BE2C (cell line): ENCODE data around the gene AAGAB.

Experiments
- DNase-seq: peaks from one replicate; pipeline ENCODE4 v3.0.0-alpha.2; 2020
- H3K27me3 ChIP-seq: fragments of 250-450 bp; sonication (Bioruptor Pico); 2 replicates; pipeline ENCODE4 v1.5.1; 2020; ENCODE audit warnings: mild to moderate bottlenecking
- H3K36me3 ChIP-seq: fragments of 250-450 bp; sonication (Bioruptor Pico); 2 replicates; pipeline ENCODE4 v1.5.1; 2020; ENCODE audit warnings: mild to moderate bottlenecking
- H3K4me1 ChIP-seq: fragments of 250-450 bp; sonication (Bioruptor Pico); 2 replicates; pipeline ENCODE4 v1.5.1; 2020
- H3K4me3 ChIP-seq: 2 replicates; pipeline ENCODE4 v1.5.1; 2011; ENCODE audit warnings: low read depth, low read length
- H3K9me3 ChIP-seq: fragments of 250-450 bp; sonication (Bioruptor Pico); 2 replicates; pipeline ENCODE4 v1.5.1; 2020
- TF ChIP-seq, protein P1 (sequence below): IDR thresholded peaks from 2 replicates; pipeline ENCODE4 v1.5.1; 2012; ENCODE audit warnings: mild to moderate bottlenecking, low read depth, low read length

The AAGAB gene

DNA sequence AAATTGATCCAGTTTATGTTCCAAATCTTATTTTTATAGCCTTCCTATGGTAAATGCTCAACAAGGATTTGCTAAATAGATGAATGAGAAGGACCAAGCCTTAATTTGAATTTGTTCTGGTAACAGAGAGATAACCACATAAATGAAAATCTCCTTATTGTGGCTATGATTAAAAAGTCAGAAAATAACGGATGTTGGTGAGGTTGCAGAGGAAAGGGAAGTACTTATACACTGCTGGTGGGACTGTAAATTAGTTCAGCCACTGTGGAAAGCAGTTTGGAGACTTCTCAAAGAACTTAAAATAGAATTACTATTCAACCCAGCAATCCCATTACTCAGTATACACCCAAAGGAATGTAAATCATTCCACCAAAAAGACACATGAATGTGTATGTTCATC, 26.2 kb downstream of the AAGAB start:
- no peaks in the 10 kb centered on the region for H3K27me3 ChIP-seq
- no peaks in the 10 kb centered on the region for H3K4me1 ChIP-seq
- no peaks in the 10 kb centered on the region for H3K9me3 ChIP-seq
- TF ChIP-seq, protein P1, sequence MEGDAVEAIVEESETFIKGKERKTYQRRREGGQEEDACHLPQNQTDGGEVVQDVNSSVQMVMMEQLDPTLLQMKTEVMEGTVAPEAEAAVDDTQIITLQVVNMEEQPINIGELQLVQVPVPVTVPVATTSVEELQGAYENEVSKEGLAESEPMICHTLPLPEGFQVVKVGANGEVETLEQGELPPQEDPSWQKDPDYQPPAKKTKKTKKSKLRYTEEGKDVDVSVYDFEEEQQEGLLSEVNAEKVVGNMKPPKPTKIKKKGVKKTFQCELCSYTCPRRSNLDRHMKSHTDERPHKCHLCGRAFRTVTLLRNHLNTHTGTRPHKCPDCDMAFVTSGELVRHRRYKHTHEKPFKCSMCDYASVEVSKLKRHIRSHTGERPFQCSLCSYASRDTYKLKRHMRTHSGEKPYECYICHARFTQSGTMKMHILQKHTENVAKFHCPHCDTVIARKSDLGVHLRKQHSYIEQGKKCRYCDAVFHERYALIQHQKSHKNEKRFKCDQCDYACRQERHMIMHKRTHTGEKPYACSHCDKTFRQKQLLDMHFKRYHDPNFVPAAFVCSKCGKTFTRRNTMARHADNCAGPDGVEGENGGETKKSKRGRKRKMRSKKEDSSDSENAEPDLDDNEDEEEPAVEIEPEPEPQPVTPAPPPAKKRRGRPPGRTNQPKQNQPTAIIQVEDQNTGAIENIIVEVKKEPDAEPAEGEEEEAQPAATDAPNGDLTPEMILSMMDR: no peak
- H3K36me3 ChIP-seq: peaks cover 15% of the 10 kb centered on the region
- no peak for DNase-seq
- no peak overlapping the region for H3K4me3 ChIP-seq

DNA sequence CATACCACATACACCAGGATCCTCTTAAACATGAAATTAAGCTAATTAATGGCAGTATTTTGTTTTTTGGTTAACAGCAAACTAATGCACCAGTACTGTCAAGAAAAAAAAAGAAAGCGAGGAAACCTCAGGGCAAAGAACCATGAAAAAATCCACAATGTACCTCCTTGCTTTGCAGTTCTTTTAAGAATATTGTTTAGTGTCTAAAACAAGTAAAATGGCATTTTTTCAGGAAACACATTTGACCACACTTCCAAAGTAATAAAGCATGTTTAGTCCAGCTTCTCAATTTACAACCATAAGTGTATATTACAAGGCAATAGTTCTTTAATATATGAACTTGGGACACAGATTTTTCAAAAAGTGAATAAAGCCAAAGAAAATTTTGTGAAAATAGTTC, 26.6 kb downstream of the AAGAB start:
- H3K36me3 ChIP-seq: peaks cover 14% of the 10 kb centered on the region
- TF ChIP-seq, protein P1: no peak
- DNase-seq: no peak
- no peak overlapping the region for H3K4me3 ChIP-seq
- no peaks in the 10 kb centered on the region for H3K4me1 ChIP-seq
- no peaks in the 10 kb centered on the region for H3K27me3 ChIP-seq
- H3K9me3 ChIP-seq: no peaks in the 10 kb centered on the region

DNA sequence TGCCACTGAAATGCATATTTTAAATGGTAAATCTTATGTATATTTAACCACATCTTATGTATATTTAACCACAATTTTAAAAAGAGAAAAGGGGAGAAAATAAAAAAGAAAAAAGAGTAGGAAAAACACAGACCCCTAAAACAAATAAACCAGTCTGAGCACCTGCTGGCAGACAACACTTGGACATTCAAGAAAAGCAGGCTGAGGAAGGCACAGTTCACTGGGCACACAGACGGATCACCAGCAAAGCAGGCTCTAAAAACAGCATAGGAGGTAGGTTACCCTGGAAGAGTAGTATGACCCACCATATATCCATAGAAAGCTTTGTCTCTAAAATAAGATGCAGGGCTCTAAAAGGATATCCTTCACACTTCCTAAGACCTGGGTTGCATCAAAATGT, 27.0 kb downstream of the AAGAB start:
- Histone ChIP-seq H3K9me3 (no peaks in the 10 kb centered on the region), H3K4me1 (no peaks in the 10 kb centered on the region), H3K36me3 (peaks cover 11% of the 10 kb centered on the region), H3K4me3 (no peak overlapping the region), H3K27me3 (no peaks in the 10 kb centered on the region)
- TF ChIP-seq, protein P1: no peak
- DNase-seq: no peak

DNA sequence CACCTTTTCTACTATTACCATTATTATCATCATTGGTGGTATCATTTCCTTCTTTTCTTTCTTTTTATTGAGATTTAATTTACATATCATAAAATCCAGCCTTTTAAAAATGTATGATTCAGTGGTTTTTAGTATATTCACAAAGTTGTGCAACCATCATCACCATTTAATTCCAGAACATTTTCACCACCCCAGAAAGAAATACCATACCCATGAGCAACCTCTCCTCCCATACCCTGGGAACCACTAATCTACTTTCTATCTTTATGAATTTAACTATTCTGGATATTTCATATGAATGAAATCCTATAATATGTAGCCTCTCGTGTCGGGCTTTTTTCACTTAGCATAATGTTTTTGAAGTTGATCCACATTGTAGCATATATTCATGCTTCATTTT, 29.1 kb downstream of the AAGAB start:
- no peaks in the 10 kb centered on the region for H3K9me3 ChIP-seq
- no peak overlapping the region for H3K4me3 ChIP-seq
- H3K4me1 ChIP-seq: no peaks in the 10 kb centered on the region
- H3K27me3 ChIP-seq: no peaks in the 10 kb centered on the region
- TF ChIP-seq, protein P1: no peak
- H3K36me3 ChIP-seq: peaks cover 5% of the 10 kb centered on the region
- no peak for DNase-seq

DNA sequence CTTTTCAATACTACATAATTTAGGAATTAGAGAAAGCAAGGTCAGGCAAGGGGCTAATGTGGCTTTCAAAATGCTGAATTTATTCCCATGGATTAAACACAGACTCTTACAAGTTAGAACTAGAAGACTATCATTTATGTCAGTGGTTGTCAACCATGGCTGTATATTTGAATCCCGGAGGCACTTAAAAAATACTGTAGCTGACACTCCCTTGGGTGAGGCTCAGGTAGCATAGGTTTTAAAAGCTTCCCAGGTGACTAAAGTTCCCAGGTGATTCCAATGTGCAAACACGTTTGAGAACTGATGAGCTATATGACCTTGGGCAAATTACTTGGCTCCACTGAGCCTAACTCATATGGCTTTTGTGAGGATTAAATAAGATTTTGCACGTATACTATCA, 29.6 kb downstream of the AAGAB start:
- DNase-seq: no peak
- Histone ChIP-seq H3K4me3 (no peak overlapping the region), H3K4me1 (no peaks in the 10 kb centered on the region), H3K27me3 (no peaks in the 10 kb centered on the region), H3K36me3 (peaks cover 2% of the 10 kb centered on the region; the same call in 1 of the 2 replicates), H3K9me3 (no peaks in the 10 kb centered on the region)
- TF ChIP-seq, protein P1: no peak

DNA sequence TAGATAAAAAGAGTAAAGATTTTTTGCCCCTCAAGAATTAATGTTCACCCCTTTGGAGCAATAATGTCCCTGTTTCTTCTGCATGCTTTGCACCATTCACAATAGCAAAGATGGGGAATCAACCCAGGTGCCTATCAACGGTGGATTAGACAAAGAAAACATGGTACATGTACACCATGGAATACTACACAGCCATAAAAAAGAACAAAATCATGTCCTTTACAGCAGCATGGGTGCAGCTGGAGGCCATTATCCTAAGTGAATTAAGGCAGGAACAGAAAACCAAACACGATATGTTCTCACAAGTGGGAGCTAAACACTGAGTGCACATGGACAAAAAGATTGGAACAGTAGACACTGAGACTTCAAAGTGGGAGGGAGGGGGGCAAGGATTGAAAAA, 35.2 kb downstream of the AAGAB start:
- H3K27me3 ChIP-seq: no peaks in the 10 kb centered on the region
- H3K4me1 ChIP-seq: no peaks in the 10 kb centered on the region
- H3K9me3 ChIP-seq: no peaks in the 10 kb centered on the region
- no peak overlapping the region for H3K4me3 ChIP-seq
- no peak for DNase-seq
- H3K36me3 ChIP-seq: no peaks in the 10 kb centered on the region; the same call in 1 of the 2 replicates
- TF ChIP-seq, protein P1: no peak
